ENCODE results near the gene PTGES3L.

PTGES3L gene

GRCh38 chr17:42967925-42968324 is 12.0 kb downstream of the PTGES3L start:
- Histone ChIP-seq H3K9me3 (ENCODE audit: control insufficient read depth, low read length) (no peaks in the 10 kb centered on the region), H3K9ac (ENCODE audit: low read length) (no peak overlapping the region), H3K4me1 (ENCODE audit: control insufficient read depth, insufficient read depth, low read length) (peaks cover 13% of the 10 kb centered on the region), H3K4me3 (ENCODE audit: low read length) (no peak overlapping the region), H3K36me3 (ENCODE audit: control insufficient read depth, insufficient read depth, low read length, severe bottlenecking) (no peaks in the 10 kb centered on the region), H3K27me3 (replicated peaks; ENCODE audit: control insufficient read depth, insufficient read depth, low read length) (no peaks in the 10 kb centered on the region)
- no peak for DNase-seq (ENCODE audit: low read depth)

- DNase-seq (ENCODE audit: low read depth) = peak; percentile 96
- no peaks in the 10 kb centered on the region for H3K9me3 ChIP-seq (ENCODE audit: control insufficient read depth, low read length)
- peaks cover 29% of the 10 kb centered on the region for H3K36me3 ChIP-seq (ENCODE audit: control insufficient read depth, insufficient read depth, low read length, severe bottlenecking)
- H3K27me3 ChIP-seq (replicated peaks; ENCODE audit: control insufficient read depth, insufficient read depth, low read length) = no peaks in the 10 kb centered on the region
- H3K4me1 ChIP-seq (ENCODE audit: control insufficient read depth, insufficient read depth, low read length) = peaks cover 13% of the 10 kb centered on the region
- peak within 1 kb of the TSS; percentile 95 for H3K4me3 ChIP-seq (ENCODE audit: low read length)
- H3K9ac ChIP-seq (ENCODE audit: low read length) = peak within 1 kb of the TSS; percentile 93
These were observed 15.5 kb downstream of the PTGES3L start, which contains the start of gene AARSD1 for GRCh38 chr17:42964161-42964932. AARSD1 (minus strand) TSS chr17:42964454; CDS start chr17:42964440, 14 bp downstream.

- Histone ChIP-seq H3K9ac (ENCODE audit: low read length) (no peak overlapping the region), H3K4me1 (ENCODE audit: control insufficient read depth, insufficient read depth, low read length) (peaks cover 6% of the 10 kb centered on the region), H3K9me3 (ENCODE audit: control insufficient read depth, low read length) (no peaks in the 10 kb centered on the region), H3K36me3 (ENCODE audit: control insufficient read depth, insufficient read depth, low read length, severe bottlenecking) (peaks cover 83% of the 10 kb centered on the region), H3K4me3 (ENCODE audit: low read length) (no peak overlapping the region), H3K27me3 (replicated peaks; ENCODE audit: control insufficient read depth, insufficient read depth, low read length) (no peaks in the 10 kb centered on the region)
- DNase-seq (ENCODE audit: low read depth) = no peak
These were observed 26.2 kb downstream of the PTGES3L start for GRCh38 chr17:42953669-42954068.

GRCh38 chr17:42950044-42950783 is 29.7 kb downstream of the PTGES3L start:
- peaks cover 21% of the 10 kb centered on the region for H3K4me1 ChIP-seq (ENCODE audit: control insufficient read depth, insufficient read depth, low read length)
- no peak overlapping the region for H3K9ac ChIP-seq (ENCODE audit: low read length)
- no peaks in the 10 kb centered on the region for H3K27me3 ChIP-seq (replicated peaks; ENCODE audit: control insufficient read depth, insufficient read depth, low read length)
- H3K4me3 ChIP-seq (ENCODE audit: low read length) = no peak overlapping the region
- H3K9me3 ChIP-seq (ENCODE audit: control insufficient read depth, low read length) = no peaks in the 10 kb centered on the region
- peaks cover 61% of the 10 kb centered on the region for H3K36me3 ChIP-seq (ENCODE audit: control insufficient read depth, insufficient read depth, low read length, severe bottlenecking)
- DNase-seq (ENCODE audit: low read depth) = no peak

GRCh38 chr17:42946812-42947211 is 33.1 kb downstream of the PTGES3L start:
- peaks cover 30% of the 10 kb centered on the region for H3K36me3 ChIP-seq (ENCODE audit: control insufficient read depth, insufficient read depth, low read length, severe bottlenecking)
- H3K9ac ChIP-seq (ENCODE audit: low read length) = no peak overlapping the region
- H3K4me1 ChIP-seq (ENCODE audit: control insufficient read depth, insufficient read depth, low read length) = peaks cover 16% of the 10 kb centered on the region
- H3K27me3 ChIP-seq (replicated peaks; ENCODE audit: control insufficient read depth, insufficient read depth, low read length) = no peaks in the 10 kb centered on the region
- no peaks in the 10 kb centered on the region for H3K9me3 ChIP-seq (ENCODE audit: control insufficient read depth, low read length)
- H3K4me3 ChIP-seq (ENCODE audit: low read length) = no peak overlapping the region
- no peak for DNase-seq (ENCODE audit: low read depth)

- H3K9me3 ChIP-seq (ENCODE audit: control insufficient read depth, low read length) = no peaks in the 10 kb centered on the region
- no peak overlapping the region for H3K4me3 ChIP-seq (ENCODE audit: low read length)
- peaks cover 16% of the 10 kb centered on the region for H3K4me1 ChIP-seq (ENCODE audit: control insufficient read depth, insufficient read depth, low read length)
- peaks cover 8% of the 10 kb centered on the region for H3K36me3 ChIP-seq (ENCODE audit: control insufficient read depth, insufficient read depth, low read length, severe bottlenecking)
- H3K9ac ChIP-seq (ENCODE audit: low read length) = no peak overlapping the region
- DNase-seq (ENCODE audit: low read depth) = peak; percentile 31
- H3K27me3 ChIP-seq (replicated peaks; ENCODE audit: control insufficient read depth, insufficient read depth, low read length) = peaks cover 2% of the 10 kb centered on the region
These were observed 35.7 kb downstream of the PTGES3L start for GRCh38 chr17:42944211-42944610.

- Histone ChIP-seq H3K27me3 (replicated peaks; ENCODE audit: control insufficient read depth, insufficient read depth, low read length) (peaks cover 9% of the 10 kb centered on the region), H3K9me3 (ENCODE audit: control insufficient read depth, low read length) (no peaks in the 10 kb centered on the region), H3K36me3 (ENCODE audit: control insufficient read depth, insufficient read depth, low read length, severe bottlenecking) (no peaks in the 10 kb centered on the region), H3K4me1 (ENCODE audit: control insufficient read depth, insufficient read depth, low read length) (no peaks in the 10 kb centered on the region), H3K4me3 (ENCODE audit: low read length) (no peak overlapping the region), H3K9ac (ENCODE audit: low read length) (no peak overlapping the region)
- peak; percentile 83 for DNase-seq (ENCODE audit: low read depth)
These were observed 41.9 kb downstream of the PTGES3L start for GRCh38 chr17:42937712-42938596.

GRCh38 chr17:42929497-42929844 is 50.4 kb downstream of the PTGES3L start:
- Histone ChIP-seq H3K36me3 (ENCODE audit: control insufficient read depth, insufficient read depth, low read length, severe bottlenecking) (no peaks in the 10 kb centered on the region), H3K4me1 (ENCODE audit: control insufficient read depth, insufficient read depth, low read length) (peaks cover 14% of the 10 kb centered on the region), H3K4me3 (ENCODE audit: low read length) (no peak overlapping the region), H3K27me3 (replicated peaks; ENCODE audit: control insufficient read depth, insufficient read depth, low read length) (peaks cover 7% of the 10 kb centered on the region), H3K9ac (ENCODE audit: low read length) (peak overlapping the region; percentile 66), H3K9me3 (ENCODE audit: control insufficient read depth, low read length) (no peaks in the 10 kb centered on the region)
- no peak for DNase-seq (ENCODE audit: low read depth)

- Histone ChIP-seq H3K27me3 (replicated peaks; ENCODE audit: control insufficient read depth, insufficient read depth, low read length) (peaks cover 5% of the 10 kb centered on the region), H3K4me1 (ENCODE audit: control insufficient read depth, insufficient read depth, low read length) (peaks cover 14% of the 10 kb centered on the region), H3K36me3 (ENCODE audit: control insufficient read depth, insufficient read depth, low read length, severe bottlenecking) (no peaks in the 10 kb centered on the region), H3K9ac (ENCODE audit: low read length) (peak overlapping the region; percentile 66), H3K4me3 (ENCODE audit: low read length) (peak overlapping the region; percentile 18), H3K9me3 (ENCODE audit: control insufficient read depth, low read length) (no peaks in the 10 kb centered on the region)
- DNase-seq (ENCODE audit: low read depth) = peak; percentile 70
These were observed 51.0 kb downstream of the PTGES3L start for GRCh38 chr17:42928714-42929496.

GRCh38 chr17:42924891-42925290 is 55.0 kb downstream of the PTGES3L start:
- Histone ChIP-seq H3K4me3 (ENCODE audit: low read length) (no peak overlapping the region), H3K9ac (ENCODE audit: low read length) (no peak overlapping the region), H3K27me3 (replicated peaks; ENCODE audit: control insufficient read depth, insufficient read depth, low read length) (no peaks in the 10 kb centered on the region), H3K4me1 (ENCODE audit: control insufficient read depth, insufficient read depth, low read length) (peaks cover 35% of the 10 kb centered on the region), H3K36me3 (ENCODE audit: control insufficient read depth, insufficient read depth, low read length, severe bottlenecking) (no peaks in the 10 kb centered on the region), H3K9me3 (ENCODE audit: control insufficient read depth, low read length) (no peaks in the 10 kb centered on the region)
- DNase-seq (ENCODE audit: low read depth) = no peak
